DMS 273 (cell line): ENCODE data around the gene ZCCHC24.

Experiments
- DNase-seq: peaks from one replicate; lab custom pipeline; 2025; ENCODE audit not compliant: unreplicated experiment; lab: John Stamatoyannopoulos, UW

The ZCCHC24 gene

DNA sequence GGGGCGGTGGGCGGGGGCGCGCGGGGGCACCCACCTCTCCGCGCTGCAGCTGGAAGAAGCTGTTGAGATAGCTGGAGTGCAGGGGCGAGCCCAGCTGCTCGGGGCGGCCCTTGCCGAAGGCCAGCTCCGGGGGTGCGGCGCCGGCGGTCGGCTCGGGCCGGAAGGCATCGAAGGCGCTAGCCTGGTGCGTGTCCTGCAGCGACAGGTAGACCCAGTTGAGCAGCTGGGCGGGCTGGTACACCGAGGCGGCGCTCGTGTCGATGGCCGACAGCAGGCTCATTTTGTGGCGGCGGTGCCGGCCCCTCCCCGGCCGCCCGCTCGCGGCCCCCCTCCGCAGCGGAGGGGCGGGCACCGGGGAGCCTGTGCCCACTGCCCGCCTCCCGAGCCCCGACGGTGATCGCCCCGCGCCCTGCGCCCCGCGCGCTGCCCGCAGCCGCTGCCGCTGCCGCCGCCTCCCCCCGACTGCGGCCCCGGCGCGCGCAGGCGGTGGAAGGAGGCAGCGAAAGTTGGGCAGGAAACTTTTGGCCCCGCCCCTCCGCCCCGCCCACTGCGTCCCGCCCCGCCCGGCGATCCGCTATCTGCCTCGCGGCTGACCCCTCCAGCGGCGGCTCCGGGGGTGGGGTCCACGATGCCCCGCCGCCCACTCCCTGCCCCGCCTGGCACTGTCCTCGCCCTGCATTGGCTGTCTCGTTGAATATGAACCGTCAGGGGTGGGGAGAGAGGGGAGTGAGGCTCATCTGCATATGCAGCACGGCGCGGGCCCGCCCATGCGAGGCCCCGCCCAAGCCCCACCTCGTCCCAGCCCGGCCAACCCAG lies at the start of gene ZCCHC24:
Gene ZCCHC24, minus strand, starts transcription at position 464 of the 816 bp plus-strand sequence. Its CDS starts 184 bp downstream, at position 280.
- peak; percentile 98 for DNase-seq

DNA sequence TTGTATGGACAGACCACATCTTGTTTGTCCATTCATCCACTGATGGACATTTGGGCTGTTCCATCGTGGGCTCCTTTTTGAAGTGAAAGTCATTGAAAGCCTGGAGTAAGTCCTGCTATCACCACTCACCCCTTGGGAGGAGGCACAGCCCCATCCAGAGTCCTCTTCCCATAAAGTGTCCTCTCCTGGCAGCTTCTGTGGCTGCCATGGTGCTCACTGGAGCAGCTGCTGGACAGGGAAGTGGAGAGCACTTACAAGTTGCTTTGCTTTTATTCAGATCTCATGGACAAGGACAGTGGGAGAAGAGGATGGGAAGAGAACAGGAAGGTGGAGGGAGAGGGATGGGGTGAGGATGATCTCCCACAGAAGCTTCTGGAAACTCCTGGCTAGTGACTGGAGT lies 48.4 kb upstream of the ZCCHC24 start:
- DNase-seq, result no peak

DNA sequence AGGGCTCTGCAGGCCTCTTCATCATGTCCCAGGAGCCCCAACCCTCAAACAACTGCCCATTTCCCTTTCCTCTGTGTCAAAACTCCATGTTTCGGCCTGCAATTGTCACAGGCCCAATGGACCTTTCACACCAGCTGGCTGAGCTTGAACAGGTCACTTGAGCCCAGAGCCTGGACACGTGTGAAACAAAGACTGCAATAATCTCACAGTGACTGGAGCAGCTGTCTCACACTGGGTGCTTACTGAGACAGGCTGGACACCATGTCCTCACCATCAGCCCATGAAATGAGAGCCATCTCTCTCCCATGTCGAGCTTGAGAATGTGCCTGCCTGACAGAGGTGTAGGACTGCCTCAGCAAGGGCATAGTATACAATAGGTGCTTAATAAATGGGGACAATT lies 47.4 kb upstream of the ZCCHC24 start:
- DNase-seq, result no peak

DNA sequence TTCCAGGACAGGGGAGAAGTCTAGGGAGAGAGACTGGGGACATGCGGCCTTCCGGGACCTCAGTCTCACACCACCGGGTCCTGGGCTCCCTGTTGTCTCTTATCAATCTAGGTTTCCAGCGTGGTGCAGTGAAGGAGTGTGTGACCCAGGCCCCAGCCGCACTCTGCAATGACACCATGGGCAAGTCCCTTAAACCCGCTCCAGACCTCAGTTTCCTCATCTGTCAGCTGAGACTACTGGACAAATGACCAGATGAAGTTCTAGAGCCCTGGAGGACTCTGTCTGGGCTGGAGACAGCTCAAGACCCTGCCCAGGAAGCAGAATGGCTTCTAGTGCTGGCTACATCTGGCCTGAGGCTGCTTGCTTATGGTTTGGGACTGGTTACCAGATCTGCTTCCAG lies 46.8 kb upstream of the ZCCHC24 start:
- DNase-seq, result no peak

DNA sequence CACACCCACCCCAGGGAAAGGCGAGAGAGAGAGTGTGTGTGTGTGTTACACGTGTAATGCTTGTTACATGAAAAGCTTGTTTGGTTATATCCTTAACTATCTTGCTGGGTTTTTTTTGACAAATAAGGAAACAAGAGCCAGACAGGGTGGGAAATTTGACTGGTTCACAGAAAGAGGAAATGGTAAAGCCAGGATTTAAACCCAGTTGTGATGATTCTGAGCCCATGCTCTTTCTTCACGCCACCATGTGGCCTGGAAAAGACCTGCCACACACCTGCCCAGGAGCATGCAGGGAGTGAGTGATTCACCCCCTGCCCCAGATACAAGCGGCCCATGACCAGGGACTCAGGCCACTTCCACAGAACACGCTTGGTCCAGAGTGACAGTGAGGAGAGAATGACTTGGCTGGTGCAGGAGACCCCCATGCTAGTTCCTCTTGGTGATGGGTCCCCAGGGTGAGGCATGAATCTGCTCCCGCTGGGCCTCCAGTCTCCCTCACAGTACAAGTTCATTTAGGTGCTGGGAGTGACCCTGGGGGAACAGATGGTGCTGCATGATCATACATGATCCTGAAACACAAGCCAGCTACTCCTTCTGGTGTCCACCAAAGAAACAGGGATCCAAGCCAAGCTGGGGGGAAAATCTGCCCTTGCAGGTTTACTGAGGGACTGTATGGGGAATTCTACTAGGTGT lies 45.9 kb upstream of the ZCCHC24 start:
- peak; percentile 90 for DNase-seq

DNA sequence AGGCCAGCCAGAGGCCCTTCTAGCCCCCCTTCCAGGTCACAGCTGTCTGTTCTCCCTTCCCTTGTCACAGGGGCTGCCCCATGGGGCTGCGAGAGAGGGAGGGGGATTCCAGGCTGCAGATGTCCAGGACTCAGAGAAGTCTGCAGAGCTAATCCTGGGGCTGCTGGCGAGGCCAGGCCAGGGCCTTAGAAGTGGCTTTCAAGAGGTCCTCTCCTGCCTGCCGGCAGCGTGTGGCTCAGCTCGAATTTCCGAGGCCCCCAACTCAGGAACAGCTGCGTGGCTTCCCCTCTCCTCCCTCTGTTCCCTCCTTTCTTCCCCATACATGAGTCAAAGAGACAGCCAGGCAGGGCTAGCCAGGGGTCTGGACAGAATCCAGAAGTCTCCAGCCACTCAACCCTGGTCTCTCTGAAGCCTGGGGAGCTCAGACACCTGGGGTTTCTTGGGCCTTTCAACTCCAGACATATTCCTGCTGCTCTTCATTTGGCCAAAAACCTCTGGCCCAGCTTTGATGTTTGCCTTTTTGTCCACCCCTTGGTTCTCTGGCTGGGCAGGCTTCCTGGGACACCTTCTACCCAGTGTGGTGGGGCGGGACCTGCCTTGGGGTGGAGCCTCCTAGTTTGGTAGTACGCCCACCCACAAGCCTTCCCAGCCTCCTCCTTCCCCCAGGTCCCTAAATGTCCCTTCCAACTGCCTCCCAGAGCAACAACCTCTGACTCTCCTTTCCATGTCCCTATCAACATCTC lies 45.1 kb upstream of the ZCCHC24 start:
- peak; percentile 79 for DNase-seq

DNA sequence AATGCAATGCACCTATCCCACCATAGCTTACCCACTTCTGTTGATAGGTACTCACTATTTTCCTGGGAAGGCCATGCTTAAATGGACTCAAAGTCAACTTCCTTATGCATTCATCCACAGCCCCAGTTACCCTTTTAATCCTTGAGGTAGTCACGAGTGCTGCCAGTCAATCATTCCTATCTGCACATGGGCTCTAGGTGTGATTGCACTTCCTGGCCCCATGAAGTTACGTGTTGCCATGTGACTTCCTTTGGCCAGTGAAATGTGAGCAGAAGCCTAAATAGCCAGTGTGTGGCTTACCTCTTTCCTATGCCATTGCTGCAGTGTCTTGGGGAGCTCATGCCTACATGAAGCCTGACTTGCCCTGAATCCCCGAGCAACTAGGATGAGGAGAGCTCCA lies 43.4 kb upstream of the ZCCHC24 start:
- DNase-seq, result no peak

DNA sequence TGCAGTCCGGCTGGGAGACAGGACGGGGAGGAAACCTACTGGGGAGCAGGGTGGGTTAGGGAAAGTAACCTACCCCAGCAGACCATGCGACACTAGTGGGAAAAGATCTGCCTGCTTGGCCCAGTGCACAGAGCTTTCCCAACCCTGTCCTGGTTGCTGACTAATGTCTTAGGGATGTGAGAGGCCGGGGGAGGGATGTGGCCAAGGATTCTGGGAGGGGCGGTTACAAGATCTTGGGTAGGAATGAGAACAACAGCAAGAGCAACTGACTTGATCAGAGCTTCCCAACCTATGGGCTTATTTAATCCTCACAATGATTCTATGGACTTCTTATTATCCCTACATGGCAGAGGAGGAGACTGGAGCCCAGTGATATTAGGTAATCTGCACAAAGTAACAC lies 42.9 kb upstream of the ZCCHC24 start:
- DNase-seq, result no peak

DNA sequence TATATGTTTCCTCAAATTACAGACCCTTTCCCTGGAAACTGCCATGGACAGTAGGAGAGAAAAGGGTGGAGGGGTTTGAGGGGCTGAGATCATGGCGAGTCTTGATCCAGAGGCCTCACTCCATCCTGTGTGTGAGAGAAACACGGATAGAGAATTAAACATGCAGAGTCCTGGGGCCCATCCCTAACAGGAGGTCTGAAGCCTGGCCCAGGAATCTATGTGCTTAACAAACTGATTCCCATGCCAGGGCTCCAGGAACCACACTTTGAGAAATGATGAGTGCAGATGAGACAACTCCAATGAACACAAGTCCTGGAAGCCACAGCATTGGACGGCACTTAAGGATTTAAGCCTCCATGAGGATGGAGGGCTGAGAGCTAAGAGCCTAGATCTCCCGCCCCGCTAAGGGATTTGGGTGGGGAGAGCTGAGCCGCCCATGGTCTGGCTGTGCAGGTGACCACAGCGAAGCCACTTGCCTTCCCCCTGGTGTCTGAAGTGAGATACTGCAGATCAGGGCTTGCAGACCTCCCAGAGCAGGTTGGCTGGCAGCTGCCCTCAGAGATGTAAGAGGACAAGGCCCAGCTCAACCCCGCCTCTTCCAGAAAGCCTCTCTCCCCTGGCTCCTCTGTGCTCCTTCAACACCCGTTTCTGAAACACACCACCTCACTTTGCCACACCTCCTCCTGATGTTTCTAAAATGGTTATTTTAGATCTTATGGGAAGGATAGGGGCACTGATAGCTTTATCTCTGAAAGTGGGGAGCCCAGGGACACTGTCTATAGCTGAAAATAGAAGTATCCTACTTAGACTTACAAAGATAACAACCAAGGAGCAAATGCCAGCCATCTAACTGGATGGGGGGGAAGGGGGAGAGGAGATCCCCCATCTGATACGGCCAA lies 42.1 kb upstream of the ZCCHC24 start:
- peak; percentile 82 for DNase-seq

DNA sequence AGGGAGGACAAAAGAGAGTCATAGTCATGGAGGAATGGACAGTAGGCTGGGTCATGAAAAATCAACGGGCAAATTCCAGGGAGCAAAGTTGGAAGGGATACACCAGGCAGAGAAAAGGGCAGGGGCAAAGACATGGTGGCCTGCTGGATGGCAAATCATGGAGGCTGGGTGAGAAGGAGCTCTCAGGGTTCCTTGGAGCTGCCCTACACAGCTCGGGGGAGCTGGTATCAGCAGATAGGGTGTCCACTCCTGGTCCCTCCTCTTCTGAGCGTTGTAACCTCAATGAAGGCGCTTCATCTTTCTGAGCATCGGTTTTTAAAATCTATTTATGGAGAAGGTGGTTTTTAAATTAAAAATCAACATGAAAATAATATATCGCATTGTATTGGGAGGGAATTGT lies 39.1 kb upstream of the ZCCHC24 start:
- no peak for DNase-seq

DNA sequence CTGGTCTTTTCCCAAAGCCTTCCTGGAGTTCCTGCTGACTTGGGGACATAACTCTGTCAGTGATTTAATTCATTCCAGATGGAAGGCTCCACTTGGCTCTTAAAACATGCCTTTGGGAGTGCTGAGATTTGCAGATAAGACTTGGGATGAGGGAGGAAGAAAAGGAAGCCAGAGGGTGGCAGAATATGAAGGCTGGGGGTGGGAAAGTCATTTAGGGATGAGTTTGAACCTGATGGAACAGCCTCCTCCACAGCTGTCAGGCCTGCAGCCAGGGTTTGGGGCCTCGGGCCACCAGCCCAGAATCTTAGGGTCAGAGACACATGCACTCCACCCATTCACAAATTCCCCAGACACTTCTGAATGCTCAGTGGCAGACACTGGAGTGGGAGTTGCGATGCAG lies 38.5 kb upstream of the ZCCHC24 start:
- DNase-seq, result peak; percentile 66

DNA sequence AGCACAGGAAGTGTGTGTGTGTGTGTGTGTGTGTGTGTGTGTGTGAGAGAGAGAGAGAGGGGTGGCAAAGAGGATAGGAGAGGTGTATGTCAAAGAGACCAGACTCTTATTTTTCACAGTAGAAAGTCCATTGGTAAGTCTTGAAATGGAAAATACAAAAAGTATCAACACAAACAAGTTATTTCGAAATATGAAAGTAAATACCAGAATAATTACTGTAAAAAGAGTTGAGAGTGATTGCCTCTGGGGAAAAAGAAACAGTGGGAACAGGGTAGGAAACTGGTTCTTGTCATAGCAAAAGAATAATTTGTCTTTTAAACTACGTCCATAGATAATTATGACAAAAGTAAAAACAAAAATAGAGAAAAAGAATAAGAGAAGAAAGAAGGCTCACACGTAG lies 37.9 kb upstream of the ZCCHC24 start:
- no peak for DNase-seq

DNA sequence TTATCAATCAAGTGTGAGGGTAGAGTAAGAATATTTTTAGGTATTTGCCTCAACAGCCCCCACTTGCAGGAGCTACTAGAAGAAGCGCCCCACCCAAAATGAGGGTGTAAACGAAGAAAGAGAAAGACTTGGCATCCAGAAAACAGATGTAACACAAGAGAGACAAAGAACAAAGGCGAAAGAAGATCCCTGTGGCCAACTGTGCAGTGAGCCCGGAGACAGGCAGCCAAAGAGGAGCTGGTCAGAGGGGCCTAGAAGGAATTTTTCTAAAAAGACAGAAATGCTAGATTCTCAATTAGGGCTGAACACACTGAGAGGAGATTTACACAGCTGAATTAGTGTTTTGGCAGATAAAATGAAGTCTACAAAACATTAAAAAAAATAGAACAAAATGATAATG lies 37.3 kb upstream of the ZCCHC24 start:
- no peak for DNase-seq

DNA sequence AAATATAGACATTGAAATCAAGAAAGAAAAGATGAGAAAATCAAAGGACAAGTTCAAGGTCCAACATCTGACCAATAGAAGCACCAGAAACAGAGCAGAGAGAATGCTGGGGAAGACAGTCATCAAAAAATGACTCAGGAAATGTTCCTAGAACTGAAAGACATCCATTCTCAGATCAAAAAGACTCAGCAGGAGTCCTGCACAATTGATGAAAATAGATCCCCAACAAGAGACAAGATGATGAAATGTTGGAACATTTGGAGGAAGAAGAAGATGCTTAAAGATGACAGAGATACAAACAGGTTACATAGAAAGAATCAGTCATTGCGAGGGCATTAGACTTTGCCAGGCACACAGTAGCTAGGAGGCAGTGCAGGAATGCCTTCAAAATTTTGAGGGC lies 36.9 kb upstream of the ZCCHC24 start:
- DNase-seq, result no peak

DNA sequence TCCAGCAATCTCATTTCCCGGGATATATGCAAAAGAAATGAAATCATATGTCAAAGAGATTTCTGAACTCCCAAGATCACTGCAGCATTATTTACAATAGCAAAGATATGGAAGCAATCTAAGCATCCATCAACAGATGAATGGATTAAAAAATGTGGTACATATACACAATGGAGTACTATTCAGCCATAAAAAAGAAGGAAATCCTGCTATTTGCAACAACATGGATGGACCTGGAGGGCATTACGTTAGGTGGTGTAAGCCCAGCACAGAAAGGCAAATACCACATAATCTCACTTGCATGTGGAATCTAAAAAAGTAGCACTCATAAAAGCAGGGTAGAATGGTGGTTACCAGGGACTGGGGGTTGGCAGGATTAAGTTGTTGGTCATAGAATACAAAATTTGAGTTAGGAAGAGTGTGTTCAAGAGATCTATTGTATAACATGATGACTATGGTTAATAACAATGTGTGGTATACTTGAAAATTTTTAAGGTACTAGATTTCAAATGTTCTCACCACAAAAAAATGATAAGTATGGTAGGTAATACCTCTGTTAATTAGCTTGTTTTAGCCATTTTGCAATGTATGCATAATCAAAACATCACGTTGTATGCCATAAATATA lies 34.0 kb upstream of the ZCCHC24 start:
- DNase-seq, result no peak

DNA sequence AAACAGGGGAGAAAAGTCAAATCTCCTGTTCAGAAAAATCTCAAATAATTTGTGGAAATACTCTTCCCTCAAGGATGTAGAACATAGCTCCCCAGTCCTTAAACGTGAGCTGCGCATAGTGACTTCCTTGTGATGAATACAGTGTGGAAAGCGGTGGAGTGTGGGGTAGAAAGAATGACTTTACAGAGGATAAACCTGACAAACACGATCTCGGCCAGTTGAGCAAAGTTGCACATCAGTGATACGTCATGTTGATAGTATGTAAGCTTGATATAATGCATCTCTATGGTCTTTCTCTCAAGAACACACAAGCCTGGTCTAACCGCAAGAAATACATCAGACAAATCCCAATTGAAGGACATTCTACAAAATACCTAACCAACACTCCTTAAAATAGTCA lies 32.0 kb upstream of the ZCCHC24 start:
- DNase-seq, result no peak

DNA sequence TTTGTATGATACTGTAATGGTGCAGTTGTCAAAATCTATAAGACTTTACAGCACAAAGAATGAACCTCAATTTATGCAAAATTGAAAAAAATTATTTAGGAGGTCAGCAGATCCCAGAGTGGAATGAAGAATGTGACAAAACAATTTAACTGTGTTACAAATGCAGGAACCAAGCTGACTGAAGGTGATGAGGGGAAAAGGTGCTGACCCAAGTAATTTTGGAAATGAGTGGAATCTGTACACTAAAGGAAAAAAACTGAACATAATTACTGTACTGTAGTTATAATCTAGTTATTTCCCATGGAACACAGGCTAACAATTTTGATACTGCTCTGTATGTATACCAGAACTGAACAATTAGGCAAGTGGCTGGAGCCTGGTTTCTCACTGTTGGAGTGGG lies 31.2 kb upstream of the ZCCHC24 start:
- no peak for DNase-seq

DNA sequence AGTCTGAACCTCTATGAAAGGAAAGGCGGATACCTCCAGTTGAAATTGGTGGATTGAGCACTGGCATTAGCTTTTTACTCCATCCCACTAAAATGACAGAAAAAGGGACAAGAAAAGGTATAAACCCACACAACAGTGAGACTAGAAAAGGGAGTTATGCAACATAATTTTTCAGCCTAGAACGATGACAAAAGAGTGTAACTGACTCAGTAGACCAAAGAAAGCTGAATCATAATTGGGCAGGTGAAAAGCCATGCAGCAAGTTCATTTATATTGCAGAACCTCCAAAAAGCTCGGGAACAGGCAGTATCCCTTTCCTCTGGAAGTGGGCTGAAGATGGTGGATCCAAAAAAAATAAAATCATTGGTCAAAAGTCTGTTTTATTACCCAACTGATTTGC lies 30.5 kb upstream of the ZCCHC24 start:
- no peak for DNase-seq

DNA sequence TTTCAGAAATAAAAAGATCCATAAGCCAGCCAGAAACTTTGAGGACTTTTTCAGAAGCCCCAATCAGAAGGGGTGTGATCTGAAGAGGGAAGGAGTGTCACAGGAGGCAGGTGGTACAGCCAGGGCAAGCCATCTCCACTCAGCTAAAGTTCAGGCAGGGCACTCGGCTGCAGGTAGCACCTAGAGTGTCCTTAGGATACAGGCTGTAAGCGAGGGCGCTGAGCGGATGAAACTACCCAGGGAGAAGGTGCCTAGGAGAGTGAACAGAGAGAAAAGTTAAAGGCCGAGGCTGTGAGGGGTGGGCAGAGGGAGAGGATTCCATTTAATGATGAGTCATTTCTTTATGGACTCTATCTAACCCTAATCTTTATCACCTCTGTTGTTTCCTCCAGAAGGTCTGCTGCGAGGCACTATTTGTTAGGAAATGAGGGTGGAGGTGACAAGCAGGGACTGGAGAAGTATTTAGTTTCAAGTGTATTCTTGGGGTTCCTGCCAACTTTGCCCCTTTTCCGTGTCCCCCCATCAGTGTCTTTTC lies 29.8 kb upstream of the ZCCHC24 start:
- no peak for DNase-seq

DNA sequence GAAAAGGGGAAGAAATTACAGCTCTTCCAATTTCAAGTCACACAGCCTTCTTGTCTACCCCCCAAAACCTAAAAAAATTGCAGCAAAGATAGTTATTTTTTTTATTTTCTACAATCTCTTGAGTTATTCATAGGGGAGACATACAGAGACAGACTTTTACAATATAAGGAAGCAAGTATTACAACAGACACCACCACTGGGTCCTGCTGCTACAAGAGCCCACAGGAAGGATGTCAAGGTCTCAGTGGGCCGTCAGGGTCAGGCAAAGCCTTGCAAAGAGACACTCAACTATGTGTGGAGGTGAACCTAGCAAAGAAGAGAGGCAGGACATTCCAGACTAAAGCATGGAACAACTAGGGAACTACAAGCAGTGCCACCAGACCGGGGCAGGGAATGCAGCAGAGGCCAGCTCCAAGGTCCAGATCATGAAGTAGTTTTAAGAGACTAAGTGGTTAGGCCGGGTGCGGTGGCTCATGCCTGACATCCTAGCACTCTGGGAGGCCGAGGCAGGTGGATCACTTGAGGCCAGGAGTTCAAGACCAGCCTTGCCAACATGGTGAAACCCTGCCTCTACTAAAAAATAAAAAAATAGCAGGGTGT lies 28.2 kb upstream of the ZCCHC24 start:
- no peak for DNase-seq
